Neural progenitor cell (in vitro differentiated cells): ENCODE results near the gene HMCES.

Experiments used
- EZH2 ChIP-seq: fragments of 200-600 bp; sonication (generic); IDR thresholded peaks from 2 replicates; pipeline ENCODE4 v1.6.1; 2017; ENCODE audit warnings: antibody characterized with exemption, mild to moderate bottlenecking, moderate library complexity
- EZH2phosphoT487 ChIP-seq: fragments of 200-600 bp; sonication (generic); IDR thresholded peaks from 2 replicates; pipeline ENCODE4 v1.6.1; 2017; ENCODE audit warnings: antibody characterized with exemption
- TF ChIP-seq, protein P1 (sequence below): fragments of 200-600 bp; sonication (generic); IDR thresholded peaks from 2 replicates; pipeline ENCODE4 v1.5.1; 2017; ENCODE audit warnings: antibody characterized with exemption, mild to moderate bottlenecking

- TF ChIP-seq EZH2 (no peak), EZH2phosphoT487 (no peak)
- TF ChIP-seq, protein P1, sequence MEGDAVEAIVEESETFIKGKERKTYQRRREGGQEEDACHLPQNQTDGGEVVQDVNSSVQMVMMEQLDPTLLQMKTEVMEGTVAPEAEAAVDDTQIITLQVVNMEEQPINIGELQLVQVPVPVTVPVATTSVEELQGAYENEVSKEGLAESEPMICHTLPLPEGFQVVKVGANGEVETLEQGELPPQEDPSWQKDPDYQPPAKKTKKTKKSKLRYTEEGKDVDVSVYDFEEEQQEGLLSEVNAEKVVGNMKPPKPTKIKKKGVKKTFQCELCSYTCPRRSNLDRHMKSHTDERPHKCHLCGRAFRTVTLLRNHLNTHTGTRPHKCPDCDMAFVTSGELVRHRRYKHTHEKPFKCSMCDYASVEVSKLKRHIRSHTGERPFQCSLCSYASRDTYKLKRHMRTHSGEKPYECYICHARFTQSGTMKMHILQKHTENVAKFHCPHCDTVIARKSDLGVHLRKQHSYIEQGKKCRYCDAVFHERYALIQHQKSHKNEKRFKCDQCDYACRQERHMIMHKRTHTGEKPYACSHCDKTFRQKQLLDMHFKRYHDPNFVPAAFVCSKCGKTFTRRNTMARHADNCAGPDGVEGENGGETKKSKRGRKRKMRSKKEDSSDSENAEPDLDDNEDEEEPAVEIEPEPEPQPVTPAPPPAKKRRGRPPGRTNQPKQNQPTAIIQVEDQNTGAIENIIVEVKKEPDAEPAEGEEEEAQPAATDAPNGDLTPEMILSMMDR = no peak
Measured at GRCh38 chr3:129308636-129309035, 30.0 kb downstream of the HMCES start.
